SK-N-SH (cell line): ENCODE results near the gene MTHFD1L. TPM values are rescaled to one million over a fixed set of nuclear protein-coding genes. Genes with fewer than 3 reads are reported as not detected.
A peak's percentile ranks its signal among the peaks of the same experiment; 100 is the strongest.

ENCODE experiments used
- CTCF ChIA-PET: fragments of 300-600, 350-600 bp; formaldehyde crosslinking; extraction: SDS; loops from one replicate; lab custom pipeline; 2021; lab: Yijun Ruan, JAX
- POLR2A ChIA-PET: fragments of 350-600 bp; sonication (Branson Sonifier 250); formaldehyde crosslinking; extraction: SDS; loops from one replicate; lab custom pipeline; 2020; ENCODE audit warnings: antibody characterized with exemption, inconsistent platforms; lab: Yijun Ruan, JAX
- DNase-seq: peaks from one replicate; pipeline ENCODE4 v3.0.0; 2012
- H2AFZ ChIP-seq: fragments of 200-600 bp; sonication (generic); 2 replicates; pipeline ENCODE4 v1.8.1; 2016; ENCODE audit warnings: antibody characterized with exemption, mild to moderate bottlenecking, low read depth
- H3F3A ChIP-seq: fragments of 200-600 bp; sonication (generic); replicated peaks from 2 replicates; pipeline ENCODE3; 2016; ENCODE audit warnings: antibody characterized with exemption, mild to moderate bottlenecking; ENCODE audit not compliant: insufficient read depth
- H3K27ac ChIP-seq, 2 experiments: fragments of 200-500 bp in 1 of 2; fragments of 200-600 bp in 1 of 2; sonication (Bioruptor generic) in 1 of 2; sonication (generic), shearing (Covaris generic) in 1 of 2; 2 replicates each; pipeline versions ENCODE4 v1.5.1 to v1.6.1; 2014 to 2016; ENCODE audit warnings: low read depth in 2 of 2, inconsistent platforms in 1 of 2, low read length in 1 of 2, mild to moderate bottlenecking in 1 of 2, mixed read lengths in 1 of 2
- H3K27me3 ChIP-seq: fragments of 200-600 bp; sonication (generic), shearing (Covaris generic); 2 replicates; pipeline ENCODE4 v1.6.1; 2016; ENCODE audit warnings: mixed run types; ENCODE audit not compliant: insufficient read depth
- H3K36me3 ChIP-seq, 2 experiments: fragments of 200-500 bp in 1 of 2; fragments of 200-600 bp in 1 of 2; sonication (Bioruptor generic) in 1 of 2; sonication (generic) in 1 of 2; replicated peaks in 1 of 2; 2 replicates each; pipeline versions ENCODE3 to v1.5.1; 2014 to 2016; ENCODE audit warnings: low read length in 1 of 2, mild to moderate bottlenecking in 1 of 2; ENCODE audit not compliant: insufficient read depth in 2 of 2, control insufficient read depth in 1 of 2
- H3K4me1 ChIP-seq, 2 experiments: fragments of 200-500 bp in 1 of 2; fragments of 200-600 bp in 1 of 2; sonication (Bioruptor generic) in 1 of 2; sonication (generic), shearing (Covaris generic) in 1 of 2; 2 replicates each; pipeline versions ENCODE4 v1.5.1 to v1.6.1; 2014 to 2016; ENCODE audit warnings: low read depth in 1 of 2, low read length in 1 of 2, mixed run types in 1 of 2; ENCODE audit not compliant: insufficient read depth in 2 of 2, control insufficient read depth in 1 of 2
- H3K4me2 ChIP-seq: fragments of 200-600 bp; sonication (generic), shearing (Covaris generic); 2 replicates; pipeline ENCODE4 v1.6.1; 2017; ENCODE audit warnings: mixed run types
- H3K4me3 ChIP-seq, 2 experiments: fragments of 200-500 bp in 1 of 2; fragments of 200-600 bp in 1 of 2; sonication (Bioruptor generic) in 1 of 2; sonication (generic), shearing (Covaris generic) in 1 of 2; 2 replicates each; pipeline versions ENCODE4 v1.5.1 to v1.8.1; 2014 to 2016; ENCODE audit warnings: low read depth in 2 of 2, inconsistent platforms in 1 of 2, low read length in 1 of 2, mild to moderate bottlenecking in 1 of 2, mixed read lengths in 1 of 2, moderate library complexity in 1 of 2
- H3K79me2 ChIP-seq: fragments of 200-600 bp; sonication (generic); 2 replicates; pipeline ENCODE4 v1.8.1; 2017; ENCODE audit warnings: mild to moderate bottlenecking; ENCODE audit not compliant: insufficient read depth
- H3K9ac ChIP-seq: fragments of 200-600 bp; sonication (generic); 2 replicates; pipeline ENCODE4 v1.6.1; 2017; ENCODE audit warnings: mixed run types
- H3K9me2 ChIP-seq: fragments of 200-600 bp; sonication (generic); 2 replicates; pipeline ENCODE4 v1.6.1; 2017; ENCODE audit warnings: mixed run types
- H3K9me3 ChIP-seq: fragments of 200-600 bp; sonication (generic); 2 replicates; pipeline ENCODE4 v1.6.1; 2017; ENCODE audit warnings: mixed run types, mild to moderate bottlenecking, moderate library complexity
- H4K20me1 ChIP-seq: fragments of 200-600 bp; sonication (generic); 2 replicates; pipeline ENCODE4 v1.6.1; 2017; ENCODE audit warnings: mild to moderate bottlenecking, mixed run types; ENCODE audit not compliant: insufficient read depth
- CHD2 ChIP-seq: fragments of 150-350 bp; IDR thresholded peaks from 2 replicates; pipeline ENCODE4 v1.6.1; 2018; ENCODE audit warnings: low read length; ENCODE audit not compliant: partially characterized antibody
- EP300 ChIP-seq, 2 experiments: IDR thresholded peaks; 2 replicates each; pipeline versions ENCODE4 v1.4.0 to v1.6.1; 2012; ENCODE audit warnings: borderline replicate concordance in 1 of 2, low read depth in 1 of 2, low read length in 1 of 2
- GATA2 ChIP-seq: sonication (generic); formaldehyde crosslinking; IDR thresholded peaks from 2 replicates; pipeline ENCODE4 v1.5.0; 2020; ENCODE audit warnings: mild to moderate bottlenecking, missing genetic modification reagents
- MAX ChIP-seq: IDR thresholded peaks from 2 replicates; pipeline ENCODE4 v1.4.0; 2012; ENCODE audit warnings: low read depth
- MXI1 ChIP-seq: IDR thresholded peaks from 2 replicates; pipeline ENCODE4 v1.6.1; 2012; ENCODE audit warnings: mild to moderate bottlenecking, low read depth, low read length, improper control_type of control experiment
- YY1 ChIP-seq: IDR thresholded peaks from 2 replicates; pipeline ENCODE4 v1.4.0; 2012; ENCODE audit warnings: low read depth, mild to moderate bottlenecking
- WGBS: methylation state at CpG from one replicate; pipeline ENCODE4 v1.1.6; 2017; ENCODE audit warnings: low lambda C conversion rate; 5-methylcytosine and 5-hydroxymethylcytosine counted together
- polyA plus RNA-seq, 3 experiments: library from polyadenylated mRNA; depleted of rRNA; stranded (reverse); fragments of >200 nt; gene quantifications; 2 replicates each; pipeline ENCODE4 v1.2.3, GENCODE V29; 2012
- TF ChIP-seq, protein P1 (sequence below): fragments of 200-600 bp; sonication (generic); IDR thresholded peaks from 2 replicates; pipeline ENCODE4 v1.6.1; 2017; ENCODE audit warnings: antibody characterized with exemption, mild to moderate bottlenecking, moderate library complexity

Gene MTHFD1L
- polyA plus RNA-seq, 1 of the 3 experiments (the other 2 are of a cell fraction) = 37.0 TPM

DNA sequence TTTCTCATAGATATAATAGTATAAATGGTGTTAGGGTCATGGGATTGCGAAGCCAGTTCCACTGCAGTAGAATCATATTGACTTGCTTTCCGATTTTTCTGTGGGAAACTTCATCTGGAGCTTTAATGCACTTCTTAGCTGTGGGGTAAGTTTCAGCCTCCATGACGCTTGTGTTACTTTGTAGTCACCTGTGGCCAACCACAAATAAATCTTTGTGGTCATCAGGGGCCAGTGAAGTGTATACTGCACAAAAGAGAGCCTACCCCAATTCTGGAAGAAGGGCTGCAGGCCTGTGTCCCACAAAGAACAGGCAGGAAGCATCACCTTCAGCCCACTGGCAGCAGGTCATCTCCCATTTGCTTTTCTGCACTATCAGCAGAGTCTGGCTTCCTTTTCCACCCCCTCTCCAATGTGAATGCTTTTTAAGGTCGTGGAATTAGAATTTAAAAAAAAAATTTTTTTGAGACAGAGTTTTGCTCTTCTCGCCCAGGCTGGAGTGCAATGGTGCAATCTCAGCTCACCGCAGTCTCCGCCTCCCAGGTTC is 32.0 kb downstream of the MTHFD1L start:
- Histone ChIP-seq H4K20me1 (no peaks in the 10 kb centered on the region), H3K79me2 (peaks cover 19% of the 10 kb centered on the region; the same call in 1 of the 2 replicates), H3K4me2 (no peak overlapping the region), H3K4me3 (no peak overlapping the region), H2AFZ (no peak overlapping the region), H3K4me1 (peaks cover 14% of the 10 kb centered on the region in 2 experiments; a peak in 2 of 4 replicates), H3K36me3 (peaks cover 16 to 36% of the 10 kb centered on the region in 2 experiments), H3K27ac (no peak overlapping the region), H3K9ac (no peak overlapping the region), H3F3A (peaks cover 7% of the 10 kb centered on the region), H3K9me3 (no peaks in the 10 kb centered on the region)
- ChIA-PET CTCF (interaction anchor here (1.2 to 16.6 kb wide), 2 partner anchors 433 to 508 kb away, joined by 4 to 421 read pairs; no protein-coding TSS in a partner anchor), POLR2A (no interaction called here)
- 98% methylated on average over 7 of the region's 7 CpGs for WGBS
- no peak for DNase-seq
- TF ChIP-seq MXI1 (no peak), MAX (no peak), EP300 (IDR thresholded peaks at IDR 0.05; ENCODE audit: borderline replicate concordance in 1 of 2, low read depth in 1 of 2, low read length in 1 of 2) (no peak), CHD2 (no peak)
- TF ChIP-seq, all 33 proteins: peak for 0
- Histone ChIP-seq H3K27me3 (no peaks in the 10 kb centered on the region), H3K9me2 (no peaks in the 10 kb centered on the region)

- H3K4me1 ChIP-seq = peaks cover 14% of the 10 kb centered on the region in 2 experiments; a peak in 2 of 4 replicates
- H3K9me3 ChIP-seq = no peaks in the 10 kb centered on the region
- TF ChIP-seq, protein P1, sequence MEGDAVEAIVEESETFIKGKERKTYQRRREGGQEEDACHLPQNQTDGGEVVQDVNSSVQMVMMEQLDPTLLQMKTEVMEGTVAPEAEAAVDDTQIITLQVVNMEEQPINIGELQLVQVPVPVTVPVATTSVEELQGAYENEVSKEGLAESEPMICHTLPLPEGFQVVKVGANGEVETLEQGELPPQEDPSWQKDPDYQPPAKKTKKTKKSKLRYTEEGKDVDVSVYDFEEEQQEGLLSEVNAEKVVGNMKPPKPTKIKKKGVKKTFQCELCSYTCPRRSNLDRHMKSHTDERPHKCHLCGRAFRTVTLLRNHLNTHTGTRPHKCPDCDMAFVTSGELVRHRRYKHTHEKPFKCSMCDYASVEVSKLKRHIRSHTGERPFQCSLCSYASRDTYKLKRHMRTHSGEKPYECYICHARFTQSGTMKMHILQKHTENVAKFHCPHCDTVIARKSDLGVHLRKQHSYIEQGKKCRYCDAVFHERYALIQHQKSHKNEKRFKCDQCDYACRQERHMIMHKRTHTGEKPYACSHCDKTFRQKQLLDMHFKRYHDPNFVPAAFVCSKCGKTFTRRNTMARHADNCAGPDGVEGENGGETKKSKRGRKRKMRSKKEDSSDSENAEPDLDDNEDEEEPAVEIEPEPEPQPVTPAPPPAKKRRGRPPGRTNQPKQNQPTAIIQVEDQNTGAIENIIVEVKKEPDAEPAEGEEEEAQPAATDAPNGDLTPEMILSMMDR = no peak
- TF ChIP-seq GATA2 (CRISPR knock-in tag) = no peak
- no peak for TF ChIP-seq YY1
- peaks cover 13 to 33% of the 10 kb centered on the region in 2 experiments for H3K36me3 ChIP-seq
- no peak for DNase-seq
- H3K4me2 ChIP-seq = no peak overlapping the region
- H3K4me3 ChIP-seq = no peak overlapping the region
- H3K9ac ChIP-seq = no peak overlapping the region
- H4K20me1 ChIP-seq = no peaks in the 10 kb centered on the region
- peak overlapping the region in 1 of 2 experiments; percentile 36; a peak in 2 of 4 replicates for H3K27ac ChIP-seq
- no peaks in the 10 kb centered on the region for H3K9me2 ChIP-seq
- peaks cover 7% of the 10 kb centered on the region for H3F3A ChIP-seq
- POLR2A ChIA-PET = no interaction called here
- 91% methylated on average over 10 of the region's 11 CpGs for WGBS
- no peaks in the 10 kb centered on the region for H3K27me3 ChIP-seq
- H3K79me2 ChIP-seq = peaks cover 16% of the 10 kb centered on the region; the same call in 1 of the 2 replicates
- CTCF ChIA-PET = interaction anchor here (16.6 kb wide), 1 partner anchor 432 kb away, joined by 421 read pairs; no protein-coding TSS in a partner anchor
- no peak overlapping the region for H2AFZ ChIP-seq
These were observed 33.1 kb downstream of the MTHFD1L start for GRCh38 chr6:150898399-150899170.
